Testis (tissue), 3 donors: Measurements from ENCODE around the gene LRRTM4. TPM values are rescaled to one million over a fixed set of nuclear protein-coding genes. Genes with fewer than 3 reads are reported as not detected.
A peak's percentile ranks its signal among the peaks of the same experiment; 100 is the strongest.
"Not testable (repeated sequence)": the region's sequence is repeated elsewhere in the genome, so short reads cannot be mapped to it uniquely, and the experiment has no call there.

Experiments
- DNase-seq: peaks from one replicate; pipeline ENCODE4 v3.0.0-alpha.2; 2019
- H3K27ac ChIP-seq, 2 donors: fragments of 200-600 bp; sonication (generic); one replicate each; pipeline ENCODE4 v1.5.1; 2019
- H3K27me3 ChIP-seq: fragments of 200-600 bp; sonication (generic); one replicate; pipeline ENCODE4 v1.5.1; 2019
- H3K36me3 ChIP-seq: fragments of 200-600 bp; sonication (generic); one replicate; pipeline ENCODE4 v1.5.1; 2017; ENCODE audit warnings: low read depth; ENCODE audit errors: missing control alignments
- H3K4me1 ChIP-seq: fragments of 200-600 bp; sonication (generic); one replicate; pipeline ENCODE4 v1.5.1; 2019
- H3K4me3 ChIP-seq, 2 donors: fragments of 200-600 bp; sonication (generic); one replicate each; pipeline ENCODE4 v1.5.1; 2017 to 2019
- H3K9me3 ChIP-seq: fragments of 200-600 bp; sonication (generic); one replicate; pipeline ENCODE4 v1.5.1; 2017
- POLR2A ChIP-seq: fragments of 450-650 bp; IDR thresholded peaks from one replicate; pipeline ENCODE4 v1.6.1; 2017; ENCODE audit warnings: antibody characterized with exemption, mild to moderate bottlenecking, moderate library complexity
- WGBS, 2 donors: methylation state at CpG; one replicate each; pipeline ENCODE4 v1.1.5; 2018; 5-methylcytosine and 5-hydroxymethylcytosine counted together
- intact Hi-C: fragments of 100-400 bp; cut with DNase I; formaldehyde crosslinking; loops from one replicate; pipeline ENCODE4 v1.15.1; 2023; ENCODE audit warnings: low total_unique reads
- polyA plus RNA-seq: library from polyadenylated mRNA; stranded (reverse); fragments of 350-450 nt; fragmentation: Illumina TruSeq; extraction: RNeasy Lipid Tissue Mini Kit (QIAGEN cat#74804); gene quantifications from one replicate; pipeline ENCODE4 v1.2.3, GENCODE V29; 2014; ENCODE audit warnings: low read depth, low replicate concordance; ENCODE audit not compliant: insufficient read depth
- small RNA-seq, 2 donors: library from RNA; depleted of rRNA; stranded (forward); fragments of <200 nt; gene quantifications; one replicate each; pipeline ENCODE3, GENCODE V24; 2016
- total RNA-seq, 2 donors: library from RNA; depleted of rRNA; stranded (reverse); fragments of >200 nt; gene quantifications; one replicate each; pipeline ENCODE4 v1.2.3, GENCODE V29; 2016
- TF ChIP-seq, protein P1 (sequence below), 3 experiments: fragments of 450-650 bp in 2 of 3; fragments of 200-600 bp in 1 of 3; sonication (generic) in 1 of 3; IDR thresholded peaks; one replicate each; pipeline ENCODE4 v1.5.1; 2016 to 2019; ENCODE audit warnings: antibody characterized with exemption in 3 of 3, mild to moderate bottlenecking in 2 of 3, moderate library complexity in 1 of 3

LRRTM4 gene
- total and polyA plus RNA-seq, 3 donors from 2014 or later: 0.08 to 0.19 (median 0.13) TPM

DNA sequence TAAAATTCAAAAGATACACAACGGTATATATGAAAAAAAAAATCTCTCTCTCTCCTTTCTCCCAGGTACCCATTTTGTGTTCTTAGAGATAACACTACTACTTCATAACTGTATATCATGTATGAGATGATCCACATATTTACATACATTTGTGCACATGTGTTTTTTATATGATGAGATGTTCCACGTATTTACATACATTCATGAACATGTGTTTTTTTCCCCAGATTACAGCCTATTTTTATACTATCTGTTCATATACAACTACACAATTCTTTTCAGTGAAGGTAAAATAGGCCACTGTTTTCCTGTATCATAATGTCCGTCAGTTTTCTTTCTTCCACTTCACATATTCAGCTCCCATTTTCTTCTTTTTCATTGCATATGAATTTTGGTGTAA is 808.9 kb downstream of the LRRTM4 start:
- intact Hi-C loops: no loop called here
- no peak for DNase-seq
- H3K9me3 ChIP-seq: no peaks in the 10 kb centered on the region
- no peak overlapping the region for H3K27ac ChIP-seq
- H3K4me1 ChIP-seq: no peaks in the 10 kb centered on the region
- H3K36me3 ChIP-seq: no peaks in the 10 kb centered on the region
- WGBS, 2 donors: 81 to 92% methylated on average over 3 of the region's 3 CpGs
- no peak for TF ChIP-seq POLR2A
- TF ChIP-seq, protein P1, sequence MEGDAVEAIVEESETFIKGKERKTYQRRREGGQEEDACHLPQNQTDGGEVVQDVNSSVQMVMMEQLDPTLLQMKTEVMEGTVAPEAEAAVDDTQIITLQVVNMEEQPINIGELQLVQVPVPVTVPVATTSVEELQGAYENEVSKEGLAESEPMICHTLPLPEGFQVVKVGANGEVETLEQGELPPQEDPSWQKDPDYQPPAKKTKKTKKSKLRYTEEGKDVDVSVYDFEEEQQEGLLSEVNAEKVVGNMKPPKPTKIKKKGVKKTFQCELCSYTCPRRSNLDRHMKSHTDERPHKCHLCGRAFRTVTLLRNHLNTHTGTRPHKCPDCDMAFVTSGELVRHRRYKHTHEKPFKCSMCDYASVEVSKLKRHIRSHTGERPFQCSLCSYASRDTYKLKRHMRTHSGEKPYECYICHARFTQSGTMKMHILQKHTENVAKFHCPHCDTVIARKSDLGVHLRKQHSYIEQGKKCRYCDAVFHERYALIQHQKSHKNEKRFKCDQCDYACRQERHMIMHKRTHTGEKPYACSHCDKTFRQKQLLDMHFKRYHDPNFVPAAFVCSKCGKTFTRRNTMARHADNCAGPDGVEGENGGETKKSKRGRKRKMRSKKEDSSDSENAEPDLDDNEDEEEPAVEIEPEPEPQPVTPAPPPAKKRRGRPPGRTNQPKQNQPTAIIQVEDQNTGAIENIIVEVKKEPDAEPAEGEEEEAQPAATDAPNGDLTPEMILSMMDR (IDR thresholded peaks at IDR 0.05): no peak
- no peak overlapping the region for H3K4me3 ChIP-seq
- no peaks in the 10 kb centered on the region for H3K27me3 ChIP-seq

DNA sequence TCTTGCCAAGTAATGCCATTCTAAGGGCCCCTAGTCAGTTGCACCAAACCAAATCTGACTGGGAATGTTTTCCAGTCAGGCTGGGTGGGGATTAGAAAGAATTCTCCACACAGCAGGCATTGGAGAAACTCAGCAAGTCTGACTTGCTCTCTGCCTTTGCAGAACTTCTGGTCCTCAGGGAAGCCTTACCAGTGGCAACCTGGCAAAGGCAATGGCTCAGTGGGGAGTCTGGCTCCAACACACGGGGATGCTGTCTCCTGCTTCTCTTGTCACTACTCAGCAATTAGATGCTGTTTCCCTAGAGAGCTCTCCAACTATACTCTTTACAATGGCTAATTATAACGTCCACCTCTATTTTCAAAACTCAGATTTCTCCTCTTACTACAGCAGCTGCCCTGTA is 810.7 kb downstream of the LRRTM4 start:
- Histone ChIP-seq H3K27ac (no peak overlapping the region), H3K4me1 (no peaks in the 10 kb centered on the region), H3K4me3 (no peak overlapping the region), H3K9me3 (no peaks in the 10 kb centered on the region), H3K27me3 (no peaks in the 10 kb centered on the region), H3K36me3 (no peaks in the 10 kb centered on the region)
- no peak for TF ChIP-seq POLR2A
- TF ChIP-seq, protein P1 (IDR thresholded peaks at IDR 0.05): no peak
- 70 to 73% methylated on average over 2 of the region's 2 CpGs for WGBS, 2 donors
- intact Hi-C loops: no loop called here
- DNase-seq: no peak

DNA sequence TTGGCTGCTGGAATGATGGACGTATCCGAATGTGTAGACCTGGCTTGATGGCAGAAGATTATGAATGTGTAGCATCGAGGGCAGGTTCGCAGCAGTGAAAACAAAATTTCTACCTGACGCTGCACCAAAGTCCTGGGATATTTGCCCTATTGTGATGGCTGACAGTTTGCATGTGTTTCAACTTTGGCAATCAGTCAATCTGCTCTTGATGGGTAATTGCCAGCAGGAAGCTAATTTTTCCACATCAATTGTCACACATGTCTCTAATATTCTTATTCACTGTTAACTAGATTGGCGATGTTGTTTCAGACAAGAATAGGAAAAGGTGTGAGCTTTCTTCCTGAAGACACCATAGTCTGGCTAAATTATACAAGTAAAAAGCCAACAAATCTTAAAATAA is 821.3 kb downstream of the LRRTM4 start:
- no peaks in the 10 kb centered on the region for H3K9me3 ChIP-seq
- H3K27me3 ChIP-seq: no peaks in the 10 kb centered on the region
- H3K27ac ChIP-seq: no peak overlapping the region
- 92 to 94% methylated on average over 6 of the region's 6 CpGs for WGBS, 2 donors
- TF ChIP-seq, protein P1 (IDR thresholded peaks at IDR 0.05): no peak
- no peak for TF ChIP-seq POLR2A
- H3K4me3 ChIP-seq: no peak overlapping the region
- DNase-seq: no peak
- no peaks in the 10 kb centered on the region for H3K4me1 ChIP-seq
- intact Hi-C loops: no loop called here
- H3K36me3 ChIP-seq: no peaks in the 10 kb centered on the region

DNA sequence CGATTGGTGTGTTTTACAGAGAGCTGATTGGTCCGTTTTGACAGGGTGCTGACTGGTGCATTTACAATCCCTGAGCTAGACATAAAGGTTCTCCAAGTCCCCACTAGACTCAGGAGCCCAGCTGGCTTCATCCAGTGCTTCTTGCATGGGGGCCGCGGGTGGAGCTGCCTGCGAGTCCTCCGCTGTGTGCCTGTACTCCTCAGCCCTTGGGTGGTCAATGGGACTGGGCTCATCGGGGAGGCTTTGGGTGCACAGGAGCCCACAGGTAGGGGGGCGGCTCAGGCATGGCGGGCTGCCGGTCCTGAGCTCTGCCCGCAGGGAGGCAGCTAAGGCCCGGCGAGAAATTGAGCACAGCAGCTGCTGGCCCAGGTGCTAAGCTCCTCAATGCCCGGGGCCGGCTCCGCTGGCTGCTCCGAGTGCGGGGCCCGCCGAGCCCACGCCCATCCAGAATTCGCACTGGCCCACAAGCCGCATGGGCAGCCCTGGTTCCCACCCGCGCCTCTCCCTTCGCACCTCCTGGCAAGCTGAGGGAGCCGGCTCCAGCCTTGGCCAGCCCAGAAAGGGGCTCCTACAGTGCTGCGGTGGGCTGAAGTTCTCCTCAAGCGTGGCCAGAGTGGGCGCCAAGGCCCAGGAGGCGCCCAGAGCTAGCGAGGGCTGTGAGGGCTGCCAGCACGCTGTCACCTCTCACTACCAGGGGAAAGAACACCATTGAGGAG is 824.0 kb downstream of the LRRTM4 start:
- intact Hi-C loops, H3K27me3 ChIP-seq, H3K4me1 ChIP-seq, H3K27ac ChIP-seq, H3K9me3 ChIP-seq, H3K36me3 ChIP-seq: not testable (repeated sequence)
- peak overlapping the region in 1 of 2 donors; percentile 31 for H3K4me3 ChIP-seq
- peak; percentile 48 for DNase-seq
- 67 to 85% methylated on average over 1 to 29 of the region's 33 CpGs for WGBS, 2 donors

Small RNAs within 50 kb of the gene (small RNA-seq; reads per million reads assigned to genes)
- 0 to 0.19 reads per million in 2 donors for gene RNA5SP98
